Measurements from ENCODE around the gene DMKN.
"Not testable (repeated sequence)": the region's sequence is repeated elsewhere in the genome, so short reads cannot be mapped to it uniquely, and the experiment has no call there.

GRCh38 chr19:35471075-35471474, 42.4 kb downstream of the DMKN start:
- TF ChIP-seq CTCF (IDR thresholded peaks at IDR 0.05; ENCODE audit: insufficient read depth, low read length, poor library complexity, severe bottlenecking); EZH2phosphoT487 (conservative IDR thresholded peaks at IDR 0.05; ENCODE audit: low read length): not testable (repeated sequence)

Data from SU-DHL-6 (cell line).